GM23248 (cell line): ENCODE measurements around the gene RAPGEF4. TPM values are rescaled to one million over a fixed set of nuclear protein-coding genes. Genes with fewer than 3 reads are reported as not detected.

Experiments
- DNase-seq: peaks from one replicate; pipeline ENCODE4 v3.0.0-alpha.2; 2015
- H2AFZ ChIP-seq: fragments of 200-600 bp; sonication (generic); 2 replicates; pipeline ENCODE4 v1.6.1; 2016; ENCODE audit warnings: antibody characterized with exemption
- H3F3A ChIP-seq: fragments of 200-600 bp; sonication (generic); 2 replicates; pipeline ENCODE4 v1.6.1; 2016; ENCODE audit warnings: mild to moderate bottlenecking, antibody characterized with exemption, mixed run types; ENCODE audit not compliant: insufficient read depth
- H3K27ac ChIP-seq: fragments of 200-600 bp; sonication (generic); 2 replicates; pipeline ENCODE4 v1.5.1; 2016; ENCODE audit warnings: mild to moderate bottlenecking
- H3K27me3 ChIP-seq: fragments of 200-600 bp; sonication (generic); replicated peaks from 2 replicates; pipeline ENCODE4 v1.6.1; 2016; ENCODE audit warnings: mild to moderate bottlenecking; ENCODE audit not compliant: insufficient read depth
- H3K36me3 ChIP-seq: fragments of 200-600 bp; sonication (generic); 2 replicates; pipeline ENCODE4 v1.6.1; 2016; ENCODE audit warnings: low read depth, mild to moderate bottlenecking
- H3K4me1 ChIP-seq: fragments of 200-600 bp; sonication (generic); 2 replicates; pipeline ENCODE4 v1.6.1; 2016; ENCODE audit warnings: mild to moderate bottlenecking; ENCODE audit not compliant: insufficient read depth
- H3K4me2 ChIP-seq: fragments of 200-600 bp; sonication (generic); one replicate; pipeline ENCODE4 v1.6.1; 2016; ENCODE audit warnings: mild to moderate bottlenecking; ENCODE audit not compliant: unreplicated experiment
- H3K4me3 ChIP-seq: fragments of 200-600 bp; sonication (generic); 2 replicates; pipeline ENCODE4 v1.5.1; 2016; ENCODE audit warnings: mild to moderate bottlenecking
- H3K79me2 ChIP-seq: fragments of 200-600 bp; sonication (generic); 2 replicates; pipeline ENCODE4 v1.6.1; 2016; ENCODE audit warnings: mild to moderate bottlenecking; ENCODE audit not compliant: insufficient read depth
- H3K9ac ChIP-seq: fragments of 200-600 bp; sonication (generic); 2 replicates; pipeline ENCODE4 v1.6.1; 2016; ENCODE audit warnings: mild to moderate bottlenecking
- H3K9me2 ChIP-seq: fragments of 200-600 bp; sonication (generic); 2 replicates; pipeline ENCODE4 v1.6.1; 2016; ENCODE audit warnings: mixed run types, mild to moderate bottlenecking, moderate library complexity; ENCODE audit not compliant: insufficient read depth
- H3K9me3 ChIP-seq: fragments of 200-600 bp; sonication (generic); one replicate; pipeline ENCODE4 v1.6.1; 2017; ENCODE audit warnings: low read depth
- H4K20me1 ChIP-seq: fragments of 200-600 bp; sonication (generic); 2 replicates; pipeline ENCODE4 v1.6.0; 2016; ENCODE audit not compliant: insufficient read depth
- EZH2 ChIP-seq: fragments of 200-600 bp; sonication (generic); IDR thresholded peaks from 2 replicates; pipeline ENCODE4 v1.6.1; 2018; ENCODE audit warnings: antibody characterized with exemption, mild to moderate bottlenecking; ENCODE audit not compliant: insufficient read depth, poor library complexity, severe bottlenecking
- EZH2phosphoT487 ChIP-seq: fragments of 200-600 bp; sonication (generic); IDR thresholded peaks from 2 replicates; pipeline ENCODE4 v1.6.1; 2018; ENCODE audit warnings: antibody characterized with exemption, moderate library complexity, mild to moderate bottlenecking, low read depth; ENCODE audit not compliant: insufficient read depth
- WGBS, 2 experiments: methylation state at CpG; one replicate each; pipeline ENCODE4 v1.1.6; 2015 to 2017; ENCODE audit warnings: low lambda C conversion rate in 2 of 2, low coverage in 1 of 2; ENCODE audit errors: missing lambda C conversion rate in 2 of 2; 5-methylcytosine and 5-hydroxymethylcytosine counted together
- in situ Hi-C: fragments of 300-500 bp; cut with MboI; formaldehyde crosslinking; loops from 2 replicates; pipeline ENCODE4 v1.15.0; 2020
- polyA plus RNA-seq: library from polyadenylated mRNA; unstranded; fragments of >200 nt; fragmentation: Nextera tagmentation; extraction: Ambion mirVana; gene quantifications from 2 replicates; pipeline ENCODE4 v1.2.1, GENCODE V29; 2016
- total RNA-seq: library from RNA; depleted of rRNA; stranded (reverse); fragments of >200 nt; shearing (Covaris generic); gene quantifications from 2 replicates; pipeline ENCODE4 v1.2.3, GENCODE V29; 2014

RAPGEF4 gene
- total and polyA plus RNA-seq, 2 experiments from 2014 or later, result 2.2 TPM; not detected in 1

GRCh38 chr2:173086518-173087213, 351.0 kb downstream of the RAPGEF4 start:
- H2AFZ ChIP-seq, result no peak overlapping the region
- H3K9me3 ChIP-seq, result no peaks in the 10 kb centered on the region
- peaks cover 42% of the 10 kb centered on the region for H3K4me1 ChIP-seq
- peak; percentile 69 for DNase-seq
- H3K9ac ChIP-seq, result peak overlapping the region; percentile 56
- no peaks in the 10 kb centered on the region for H3K36me3 ChIP-seq
- peak overlapping the region; percentile 58 for H3K27ac ChIP-seq
- peaks cover 98% of the 10 kb centered on the region for H3K79me2 ChIP-seq
- no peaks in the 10 kb centered on the region for H4K20me1 ChIP-seq
- TF ChIP-seq EZH2, result no peak
- no peak for TF ChIP-seq EZH2phosphoT487
- in situ Hi-C loops, result no loop called here
- H3F3A ChIP-seq, result peaks cover 34% of the 10 kb centered on the region
- H3K4me3 ChIP-seq, result no peak overlapping the region
- no peaks in the 10 kb centered on the region for H3K9me2 ChIP-seq
- peak overlapping the region; percentile 37 for H3K4me2 ChIP-seq
- 66 to 76% methylated on average over 2 of the region's 2 CpGs for WGBS, 2 experiments
- H3K27me3 ChIP-seq, result no peaks in the 10 kb centered on the region

GRCh38 chr2:173087214-173087581, 351.6 kb downstream of the RAPGEF4 start:
- Histone ChIP-seq H4K20me1 (no peaks in the 10 kb centered on the region), H3K4me2 (peak overlapping the region; percentile 37), H3K27me3 (no peaks in the 10 kb centered on the region), H3K79me2 (peaks cover 98% of the 10 kb centered on the region), H3K36me3 (peaks cover 4% of the 10 kb centered on the region; the same call in 1 of the 2 replicates), H3K4me1 (peaks cover 43% of the 10 kb centered on the region), H3K9ac (peak overlapping the region; percentile 56; the same call in 1 of the 2 replicates), H3K9me2 (no peaks in the 10 kb centered on the region), H3K27ac (peak overlapping the region; percentile 58), H3F3A (peaks cover 36% of the 10 kb centered on the region), H3K9me3 (no peaks in the 10 kb centered on the region), H2AFZ (no peak overlapping the region), H3K4me3 (no peak overlapping the region)
- TF ChIP-seq EZH2, result no peak
- TF ChIP-seq EZH2phosphoT487, result no peak
- in situ Hi-C loops, result no loop called here
- 56 to 69% methylated on average over 1 of the region's 1 CpG for WGBS, 2 experiments
- DNase-seq, result peak; percentile 33

- 0 out of 2 replicates have a peak overlapping the region, but pooled peaks have one; percentile 4 for H3K9ac ChIP-seq
- no peak for DNase-seq
- peaks cover 98% of the 10 kb centered on the region for H3K79me2 ChIP-seq
- H4K20me1 ChIP-seq, result no peaks in the 10 kb centered on the region
- no peaks in the 10 kb centered on the region for H3K9me3 ChIP-seq
- TF ChIP-seq EZH2phosphoT487 (no peak), EZH2 (no peak)
- peaks cover 12% of the 10 kb centered on the region for H3K36me3 ChIP-seq
- H3K4me3 ChIP-seq, result no peak overlapping the region
- H3K4me2 ChIP-seq, result no peak overlapping the region
- 69 to 75% methylated on average over 4 of the region's 4 CpGs for WGBS, 2 experiments
- H3K4me1 ChIP-seq, result peaks cover 43% of the 10 kb centered on the region
- H2AFZ ChIP-seq, result no peak overlapping the region
- peaks cover 36% of the 10 kb centered on the region for H3F3A ChIP-seq
- H3K9me2 ChIP-seq, result no peaks in the 10 kb centered on the region
- H3K27ac ChIP-seq, result peak overlapping the region; percentile 58
- no peaks in the 10 kb centered on the region for H3K27me3 ChIP-seq
- in situ Hi-C loops, result no loop called here
Measured at GRCh38 chr2:173087793-173088496, 352.3 kb downstream of the RAPGEF4 start.

GRCh38 chr2:173090276-173090877, 354.7 kb downstream of the RAPGEF4 start:
- Histone ChIP-seq H3K27me3 (no peaks in the 10 kb centered on the region), H3F3A (peaks cover 36% of the 10 kb centered on the region), H3K9me2 (no peaks in the 10 kb centered on the region), H3K36me3 (peaks cover 12% of the 10 kb centered on the region), H2AFZ (peak overlapping the region; percentile 15; the same call in 1 of the 2 replicates), H3K9me3 (no peaks in the 10 kb centered on the region), H4K20me1 (no peaks in the 10 kb centered on the region), H3K79me2 (peaks cover 94% of the 10 kb centered on the region), H3K4me1 (peaks cover 43% of the 10 kb centered on the region), H3K9ac (peak overlapping the region; percentile 73), H3K4me2 (peak overlapping the region; percentile 81), H3K4me3 (peak overlapping the region; percentile 55), H3K27ac (peak overlapping the region; percentile 82)
- in situ Hi-C loops, result no loop called here
- no peak for TF ChIP-seq EZH2phosphoT487
- TF ChIP-seq EZH2, result no peak
- 3 to 4% methylated on average over 11 of the region's 11 CpGs for whole genome bisulfite sequencing, 2 experiments
- DNase-seq, result peak; percentile 90
